Activated gamma-delta T cell treated with anti-CD3 and anti-CD28 coated beads, Interleukin-2, amount 50 U/mL, for 16 hours (primary cell): ENCODE measurements around the gene GALNT8.
"Not testable (repeated sequence)": the region's sequence is repeated elsewhere in the genome, so short reads cannot be mapped to it uniquely, and the experiment has no call there.

Experiments used
- DNase-seq: peaks from one replicate; pipeline ENCODE4 v3.0.0-alpha.2; 2020; ENCODE audit warnings: low read depth

Gene GALNT8

DNA sequence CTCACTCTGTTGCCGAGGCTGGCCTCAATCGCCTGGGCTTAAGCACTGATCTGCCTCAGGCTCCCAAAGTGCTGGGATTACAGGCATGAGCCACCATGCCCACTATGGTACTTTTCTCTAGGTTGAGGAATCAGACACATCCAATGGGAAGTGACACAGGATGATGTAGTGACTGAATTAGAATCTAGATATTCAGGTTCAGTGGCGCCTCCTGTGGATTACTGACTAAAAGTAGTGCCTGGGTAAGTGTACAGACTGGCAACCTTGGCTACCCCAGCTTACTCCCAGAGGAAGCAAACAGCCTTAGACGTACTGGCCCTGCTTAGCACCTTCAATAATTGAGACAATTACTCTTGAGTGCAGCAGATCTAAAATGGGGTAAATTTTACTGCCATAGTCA is 22.8 kb downstream of the GALNT8 start:
- DNase-seq: no peak

DNA sequence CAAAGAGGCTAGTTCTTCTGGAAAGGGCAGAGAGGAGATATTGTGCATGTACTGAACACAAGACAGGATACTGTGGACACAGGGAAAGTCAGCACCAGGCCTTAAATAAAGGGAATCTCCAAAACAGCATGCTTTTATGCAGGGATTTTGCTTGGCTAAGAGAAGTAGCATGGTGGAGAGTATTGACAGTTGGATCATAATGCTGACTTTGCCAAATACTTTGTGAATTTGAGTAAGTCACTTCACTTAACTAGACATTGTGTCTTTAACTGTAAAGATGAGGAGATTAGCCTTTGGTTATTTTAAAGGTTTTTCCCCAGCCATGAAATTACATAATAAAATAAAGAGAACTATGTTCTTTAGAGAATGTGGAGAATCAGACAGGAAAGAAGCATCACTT is 24.5 kb downstream of the GALNT8 start:
- no peak for DNase-seq

- no peak for DNase-seq
These were observed 25.0 kb downstream of the GALNT8 start for GRCh38 chr12:4745249-4745648.

GRCh38 chr12:4751654-4752053 is 31.5 kb downstream of the GALNT8 start:
- not testable (repeated sequence) for DNase-seq

DNA sequence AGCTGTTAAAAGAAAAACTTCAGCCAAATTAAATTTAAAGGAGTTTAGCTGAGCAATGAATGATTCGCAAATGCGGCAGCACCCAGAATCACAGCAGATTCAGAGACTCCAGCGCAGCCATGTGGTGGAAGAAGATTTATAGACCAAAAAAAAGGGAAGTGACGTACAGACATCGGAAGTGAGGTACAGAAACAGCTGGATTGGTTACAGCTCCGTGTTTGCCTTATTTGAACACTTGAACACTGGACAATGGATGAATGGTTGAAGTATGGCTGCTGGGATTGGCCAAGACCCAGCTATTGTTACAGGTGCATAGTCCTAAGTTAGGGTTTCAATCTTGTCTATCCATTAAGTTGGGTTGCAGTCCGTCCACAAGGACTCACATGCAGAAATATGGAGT is 42.6 kb downstream of the GALNT8 start:
- no peak for DNase-seq

- DNase-seq: no peak
These were observed 43.3 kb downstream of the GALNT8 start for GRCh38 chr12:4763549-4763948.

- no peak for DNase-seq
These were observed 46.2 kb downstream of the GALNT8 start for GRCh38 chr12:4766445-4766844.

GRCh38 chr12:4767186-4767585 is 47.0 kb downstream of the GALNT8 start:
- DNase-seq: no peak

GRCh38 chr12:4768341-4768740 is 48.1 kb downstream of the GALNT8 start:
- DNase-seq: no peak

GRCh38 chr12:4769073-4769472 is 48.9 kb downstream of the GALNT8 start:
- DNase-seq: no peak

GRCh38 chr12:4771172-4771959 is 51.2 kb downstream of the GALNT8 start:
- no peak for DNase-seq

DNA sequence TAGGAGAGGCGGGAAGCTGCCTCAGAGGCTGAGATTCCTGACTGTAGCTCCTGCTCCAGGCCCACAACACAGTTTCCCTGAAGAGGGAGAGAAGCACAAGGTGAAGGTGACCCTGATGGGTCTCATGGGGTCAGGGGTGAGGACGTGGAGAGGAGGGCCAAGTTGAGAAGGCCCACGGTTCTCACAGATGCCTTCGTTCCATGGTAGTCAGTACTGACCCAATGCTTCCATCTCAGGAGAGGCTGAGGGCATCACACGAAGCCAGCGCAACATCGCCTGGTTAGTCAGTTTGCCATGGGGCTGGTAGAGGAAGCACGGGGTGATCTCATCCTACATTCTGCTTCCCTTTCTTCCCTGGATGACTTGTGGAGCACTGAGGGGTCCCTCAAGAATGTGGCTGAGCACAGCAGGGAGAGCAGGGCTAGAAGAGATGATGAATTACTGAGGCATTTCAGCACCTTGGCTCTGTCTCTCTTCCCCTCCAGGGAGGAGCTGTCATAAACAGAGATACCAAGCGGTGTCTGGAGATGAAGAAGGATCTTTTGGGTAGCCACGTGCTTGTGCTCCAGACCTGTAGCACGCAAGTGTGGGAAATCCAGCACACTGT is 51.9 kb downstream of the GALNT8 start:
- DNase-seq: no peak

DNA sequence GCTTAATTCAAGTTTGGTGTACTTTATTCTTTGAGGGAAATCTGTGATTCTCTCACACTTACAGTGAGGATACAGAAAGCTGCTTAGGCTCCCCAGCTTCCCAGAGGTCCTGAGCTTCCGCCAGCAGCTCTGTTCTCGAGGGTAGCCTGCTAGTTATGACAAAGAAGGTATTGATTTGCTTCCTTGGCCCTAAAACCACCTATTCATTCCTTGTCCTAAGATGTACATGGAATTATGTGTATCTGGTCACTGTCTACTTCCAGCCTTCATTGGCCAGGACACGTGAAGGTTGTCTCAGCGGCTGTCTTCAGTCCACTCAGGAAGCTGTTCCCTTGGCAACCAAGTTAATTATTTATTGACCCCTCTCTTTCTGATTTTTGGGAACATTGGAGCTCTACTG is 55.7 kb downstream of the GALNT8 start:
- DNase-seq: no peak

DNA sequence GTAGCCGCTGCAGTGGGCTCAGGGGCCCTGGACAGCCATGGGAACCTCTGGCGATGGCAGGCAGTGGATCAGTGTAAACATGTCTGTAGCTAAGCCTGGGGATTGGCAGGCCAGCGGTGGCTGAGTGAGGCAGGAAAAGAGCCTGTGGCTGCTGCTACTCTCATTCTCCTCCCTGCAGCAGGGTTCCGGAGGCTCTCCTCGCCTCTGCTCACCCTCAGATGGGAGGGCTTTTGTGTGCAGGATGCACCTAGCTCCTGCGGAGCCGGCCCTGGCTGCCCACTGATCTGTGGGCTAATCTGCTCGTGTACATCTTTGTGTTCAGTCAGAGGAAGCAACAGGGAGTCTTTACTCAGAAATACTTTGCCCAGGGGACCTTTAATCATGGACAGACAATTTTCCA is 59.5 kb downstream of the GALNT8 start:
- DNase-seq: no peak

DNA sequence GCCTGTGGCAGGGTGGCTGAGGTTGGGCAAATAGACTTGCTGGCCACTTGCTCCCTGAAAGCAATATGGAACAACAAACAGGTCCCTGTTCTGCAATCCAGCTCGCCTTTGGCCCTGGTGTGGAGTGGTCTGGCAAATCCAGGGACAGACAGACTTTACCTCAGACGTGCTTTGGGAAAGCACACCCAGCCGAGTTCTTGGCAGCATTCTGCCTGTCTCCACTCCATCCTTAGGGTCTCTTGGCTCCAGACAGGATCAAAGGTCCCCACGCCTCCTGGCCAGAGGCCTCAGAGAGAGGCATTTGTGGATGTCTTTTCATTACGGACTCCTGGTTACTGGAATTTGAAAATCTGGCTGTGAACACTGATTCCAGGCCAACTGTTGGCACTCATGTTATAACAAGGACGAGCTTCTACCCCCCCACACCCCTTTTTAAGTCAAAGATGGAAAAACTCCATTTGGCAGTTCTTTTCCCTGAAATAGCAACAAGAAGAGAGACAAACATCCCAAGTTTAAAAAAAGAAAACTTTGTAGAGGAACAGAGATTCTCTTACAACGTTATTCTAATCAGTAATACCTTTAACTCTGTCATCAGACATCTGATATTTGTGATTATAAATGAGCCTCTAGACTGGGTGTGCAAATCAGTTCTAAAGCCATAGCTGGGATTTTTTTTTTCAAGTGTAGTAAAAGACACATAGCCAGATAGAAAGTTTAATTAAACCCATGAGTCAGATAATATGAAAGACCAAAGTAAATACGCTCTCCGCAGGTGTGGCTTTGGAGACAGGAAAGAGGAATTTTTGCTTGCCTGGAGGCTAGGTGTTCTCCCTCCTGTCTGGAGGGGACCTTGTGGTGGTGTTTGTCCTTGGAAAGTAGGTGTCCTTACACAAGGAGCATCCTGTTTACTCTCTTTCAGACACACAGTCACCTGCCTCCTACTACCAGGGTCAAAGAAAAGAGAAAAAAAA is 60.7 kb downstream of the GALNT8 start:
- no peak for DNase-seq

DNA sequence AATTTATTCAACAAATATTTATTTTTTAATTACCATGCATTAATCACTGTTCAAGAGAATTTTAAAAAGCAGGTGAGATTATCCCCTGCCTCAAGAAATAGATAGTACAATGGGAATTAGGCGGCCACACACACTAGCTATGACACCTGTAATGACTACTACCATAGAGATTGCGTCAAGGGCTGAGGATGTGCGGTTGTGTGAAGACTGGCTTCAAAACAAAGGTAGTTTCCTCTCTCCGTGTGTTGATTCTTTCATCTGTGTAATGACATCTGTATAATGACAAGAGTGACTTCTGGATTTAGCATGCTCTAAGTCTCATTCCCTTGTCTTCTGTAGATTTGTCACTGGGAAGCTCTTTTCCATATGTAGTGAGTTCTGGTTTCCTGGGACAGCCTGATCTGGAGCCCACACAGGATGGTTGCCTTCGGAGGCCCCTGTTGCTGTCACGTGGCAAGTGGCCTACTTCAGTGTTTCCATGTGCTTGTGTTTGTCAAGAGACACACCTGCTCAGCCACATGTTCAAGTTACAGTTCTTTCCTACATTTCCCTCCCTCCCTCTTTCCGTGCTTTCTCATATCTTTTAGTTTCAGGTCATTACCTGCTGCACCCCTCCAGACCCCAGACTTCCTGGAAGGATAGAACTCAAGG is 64.3 kb downstream of the GALNT8 start:
- no peak for DNase-seq

GRCh38 chr12:4786795-4787194 is 66.6 kb downstream of the GALNT8 start:
- DNase-seq: no peak

GRCh38 chr12:4787965-4788364 is 67.8 kb downstream of the GALNT8 start:
- no peak for DNase-seq

DNA sequence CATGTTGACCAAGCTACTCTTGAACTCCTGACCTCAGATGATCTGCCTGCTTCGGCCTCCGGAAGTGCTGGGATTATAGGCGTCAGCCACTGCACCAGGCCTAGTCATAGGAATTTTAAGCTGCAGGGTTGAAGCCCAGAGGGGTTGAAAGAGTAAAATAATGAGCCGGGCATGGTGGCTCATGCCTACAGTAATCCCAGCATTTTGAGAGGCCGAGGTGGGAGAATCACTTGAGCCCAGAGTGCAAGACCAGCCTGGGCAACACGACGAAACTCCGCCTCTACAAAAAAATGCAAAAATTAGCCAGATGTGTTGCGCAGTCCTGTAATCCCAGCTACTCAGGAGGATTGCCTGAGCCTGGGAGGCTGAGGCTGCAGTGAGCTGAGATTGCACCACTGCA is 69.6 kb downstream of the GALNT8 start:
- no peak for DNase-seq

GRCh38 chr12:4791497-4791896 is 71.3 kb downstream of the GALNT8 start:
- DNase-seq: no peak

DNA sequence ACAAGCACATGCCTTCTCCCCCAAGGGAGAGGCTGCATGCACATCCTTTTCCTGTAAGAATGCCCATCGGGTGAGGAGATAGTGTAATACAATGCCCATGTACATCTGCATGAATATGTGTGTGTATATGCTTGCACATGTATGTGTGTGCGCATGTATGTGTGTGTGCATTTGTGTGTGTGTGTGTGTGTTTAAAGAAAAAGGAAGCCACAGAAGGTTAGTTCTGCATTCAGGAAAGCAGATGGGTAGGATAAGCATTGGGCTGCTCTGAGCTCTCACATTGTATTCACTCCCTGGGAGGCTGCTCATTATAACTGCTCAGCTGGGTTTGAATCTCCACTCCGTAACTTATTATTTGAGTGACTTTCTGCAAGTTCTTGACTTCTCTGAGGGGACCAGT is 74.3 kb downstream of the GALNT8 start:
- no peak for DNase-seq

DNA sequence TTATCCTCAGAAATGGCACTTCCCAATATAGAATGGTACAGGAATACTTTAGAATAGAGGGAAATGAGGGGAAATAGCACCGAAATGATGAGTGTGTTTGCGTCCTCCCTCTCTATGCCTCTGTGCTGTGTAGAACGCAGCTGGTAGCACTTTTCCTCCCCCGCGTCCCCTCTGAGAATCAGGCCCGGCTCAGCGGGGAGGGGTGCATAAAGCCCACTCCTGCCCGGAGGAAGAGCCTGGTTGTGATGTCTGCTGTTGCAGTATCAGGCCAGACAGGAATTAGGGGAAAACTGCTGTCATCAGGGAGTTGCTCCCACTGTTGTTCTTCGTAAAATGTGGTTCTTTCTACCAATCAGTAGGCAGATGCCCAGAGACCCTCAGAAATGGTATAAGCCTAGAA is 76.0 kb downstream of the GALNT8 start:
- DNase-seq: no peak
